SU-DHL-6 (cell line): Measurements from ENCODE around the gene CD80.

Experiments
- H2AFZ ChIP-seq: fragments of 200-600 bp; sonication (generic); 2 replicates; pipeline ENCODE4 v1.6.1; 2014; ENCODE audit warnings: low read depth, mild to moderate bottlenecking, moderate library complexity, mixed read lengths, antibody characterized with exemption, low read length; ENCODE audit not compliant: severe bottlenecking
- H3F3A ChIP-seq: fragments of 200-600 bp; shearing (Covaris generic); 2 replicates; pipeline ENCODE4 v1.6.0; 2016; ENCODE audit warnings: antibody characterized with exemption, mild to moderate bottlenecking; ENCODE audit not compliant: insufficient read depth
- H3K27ac ChIP-seq: fragments of 200-600 bp; sonication (generic); 2 replicates; pipeline ENCODE4 v1.5.1; 2016; ENCODE audit warnings: low read depth, mild to moderate bottlenecking, low read length, moderate library complexity, mixed read lengths
- H3K27me3 ChIP-seq: fragments of 200-600 bp; sonication (generic), shearing (Covaris generic); 2 replicates; pipeline ENCODE4 v1.6.0; 2014; ENCODE audit warnings: mild to moderate bottlenecking, low read length
- H3K36me3 ChIP-seq: fragments of 200-600 bp; sonication (generic); 2 replicates; pipeline ENCODE4 v1.6.1; 2014; ENCODE audit warnings: mild to moderate bottlenecking, low read length, mixed read lengths
- H3K4me2 ChIP-seq: fragments of 300-600, 200-600 bp; shearing (Covaris generic), sonication (generic); 2 replicates; pipeline ENCODE4 v1.6.0; 2014; ENCODE audit warnings: low read length, low read depth, mild to moderate bottlenecking; ENCODE audit not compliant: poor library complexity, severe bottlenecking
- H3K4me3 ChIP-seq: fragments of 200-600 bp; sonication (generic); 2 replicates; pipeline ENCODE4 v1.5.1; 2014; ENCODE audit warnings: antibody characterized with exemption, low read length, mild to moderate bottlenecking, mixed read lengths; ENCODE audit not compliant: insufficient read depth, poor library complexity, severe bottlenecking
- H3K79me2 ChIP-seq: fragments of 200-600 bp; sonication (generic); 2 replicates; pipeline ENCODE4 v1.6.1; 2014; ENCODE audit warnings: mild to moderate bottlenecking, low read length, moderate library complexity; ENCODE audit not compliant: insufficient read depth
- H3K9ac ChIP-seq: fragments of 200-600 bp; sonication (generic); 2 replicates; pipeline ENCODE4 v1.7.0; 2014; ENCODE audit warnings: mild to moderate bottlenecking, low read length
- H3K9me2 ChIP-seq: fragments of 200-600 bp; sonication (generic); replicated peaks from 2 replicates; pipeline ENCODE4 v1.6.1; 2014; ENCODE audit warnings: low read length; ENCODE audit not compliant: insufficient read depth
- H3K9me3 ChIP-seq: fragments of 200-600 bp; sonication (generic); 2 replicates; pipeline ENCODE4 v1.6.1; 2014; ENCODE audit warnings: low read length, mixed read lengths; ENCODE audit not compliant: insufficient read depth
- H4K20me1 ChIP-seq: fragments of 200-600 bp; sonication (generic); 2 replicates; pipeline ENCODE4 v1.6.1; 2014; ENCODE audit warnings: low read depth, mild to moderate bottlenecking, antibody characterized with exemption, low read length, moderate library complexity, mixed read lengths
- CTCF ChIP-seq: fragments of 200-600 bp; sonication (generic); IDR thresholded peaks from one replicate; pipeline ENCODE4 v1.5.1; 2017; ENCODE audit warnings: antibody characterized with exemption, mild to moderate bottlenecking, low read length, moderate library complexity; ENCODE audit not compliant: insufficient read depth, poor library complexity, severe bottlenecking
- EZH2phosphoT487 ChIP-seq: fragments of 200-600 bp; sonication (generic), shearing (Covaris generic); conservative IDR thresholded peaks from 2 replicates; pipeline ENCODE4 v1.6.1; 2018; ENCODE audit warnings: mild to moderate bottlenecking, antibody characterized with exemption, low read length, moderate library complexity, mixed read lengths

Gene CD80

GRCh38 chr3:119575507-119575906, 16.1 kb upstream of the CD80 start:
- H3K9me3 ChIP-seq, result no peaks in the 10 kb centered on the region
- H2AFZ ChIP-seq, result no peak overlapping the region
- H3K4me2 ChIP-seq, result no peak overlapping the region
- H3F3A ChIP-seq, result peaks cover 14% of the 10 kb centered on the region
- no peak overlapping the region for H3K27ac ChIP-seq
- no peaks in the 10 kb centered on the region for H3K27me3 ChIP-seq
- H4K20me1 ChIP-seq, result no peaks in the 10 kb centered on the region
- H3K36me3 ChIP-seq, result no peaks in the 10 kb centered on the region
- H3K4me3 ChIP-seq, result no peak overlapping the region
- no peaks in the 10 kb centered on the region for H3K9me2 ChIP-seq
- TF ChIP-seq EZH2phosphoT487, result no peak
- TF ChIP-seq CTCF, result no peak
- no peak overlapping the region for H3K9ac ChIP-seq
- H3K79me2 ChIP-seq, result no peaks in the 10 kb centered on the region

GRCh38 chr3:119571688-119572087, 12.3 kb upstream of the CD80 start:
- TF ChIP-seq EZH2phosphoT487, result no peak
- no peak for TF ChIP-seq CTCF
- Histone ChIP-seq H3K79me2 (no peaks in the 10 kb centered on the region), H3K27me3 (no peaks in the 10 kb centered on the region), H4K20me1 (no peaks in the 10 kb centered on the region), H3K9me3 (no peaks in the 10 kb centered on the region), H3K4me3 (no peak overlapping the region), H2AFZ (no peak overlapping the region), H3K9me2 (no peaks in the 10 kb centered on the region), H3K4me2 (no peak overlapping the region), H3K36me3 (no peaks in the 10 kb centered on the region), H3K9ac (no peak overlapping the region), H3K27ac (no peak overlapping the region), H3F3A (no peaks in the 10 kb centered on the region)

GRCh38 chr3:119571230-119571629, 11.8 kb upstream of the CD80 start:
- no peaks in the 10 kb centered on the region for H4K20me1 ChIP-seq
- H3K4me2 ChIP-seq, result no peak overlapping the region
- H3K36me3 ChIP-seq, result no peaks in the 10 kb centered on the region
- H3K79me2 ChIP-seq, result no peaks in the 10 kb centered on the region
- no peaks in the 10 kb centered on the region for H3K27me3 ChIP-seq
- H3K4me3 ChIP-seq, result no peak overlapping the region
- H3K27ac ChIP-seq, result no peak overlapping the region
- no peak for TF ChIP-seq CTCF
- TF ChIP-seq EZH2phosphoT487, result no peak
- H2AFZ ChIP-seq, result no peak overlapping the region
- H3K9ac ChIP-seq, result no peak overlapping the region
- no peaks in the 10 kb centered on the region for H3K9me3 ChIP-seq
- H3F3A ChIP-seq, result no peaks in the 10 kb centered on the region
- H3K9me2 ChIP-seq, result no peaks in the 10 kb centered on the region

GRCh38 chr3:119570229-119570628, 10.8 kb upstream of the CD80 start:
- Histone ChIP-seq H3K79me2 (no peaks in the 10 kb centered on the region), H3K9ac (no peak overlapping the region), H3K9me3 (no peaks in the 10 kb centered on the region), H3K36me3 (no peaks in the 10 kb centered on the region), H2AFZ (no peak overlapping the region), H3K9me2 (no peaks in the 10 kb centered on the region), H3K27me3 (no peaks in the 10 kb centered on the region), H3K4me3 (no peak overlapping the region), H3F3A (no peaks in the 10 kb centered on the region), H4K20me1 (no peaks in the 10 kb centered on the region), H3K4me2 (no peak overlapping the region), H3K27ac (no peak overlapping the region)
- TF ChIP-seq EZH2phosphoT487 (no peak), CTCF (no peak)
